ENCODE data around the gene EDAR.

- TF ChIP-seq POLR2A (IDR thresholded peaks at IDR 0.05) = no peak
- no peak for TF ChIP-seq CTCF (IDR thresholded peaks at IDR 0.05)
These were observed 9.6 kb downstream of the EDAR start for GRCh38 chr2:108979461-108979860.
